Thyroid gland (tissue), 4 donors: Measurements from ENCODE around the gene PPP3CA. TPM values are rescaled to one million over a fixed set of nuclear protein-coding genes. Genes with fewer than 3 reads are reported as not detected.

Experiments used
- DNase-seq, 2 donors: peaks; one replicate each; pipeline ENCODE4 v3.0.0-alpha.2; 2019
- H3K27ac ChIP-seq, 3 donors: fragments of 200-600 bp; sonication (generic); 1 replicate in 2 of 3; 2 replicates in 1 of 3; pipeline ENCODE4 v1.5.1; 2016 to 2019; ENCODE audit warnings: mild to moderate bottlenecking in 1 of 3, moderate library complexity in 1 of 3
- H3K27me3 ChIP-seq: fragments of 200-600 bp; sonication (generic); one replicate; pipeline ENCODE4 v1.5.1; 2019
- H3K36me3 ChIP-seq, 2 donors: fragments of 200-600 bp; sonication (generic); one replicate each; pipeline ENCODE4 v1.5.1; 2016 to 2019
- H3K4me1 ChIP-seq, 2 donors: fragments of 200-600 bp; sonication (generic); one replicate each; pipeline ENCODE4 v1.5.1; 2017 to 2019
- H3K4me3 ChIP-seq, 3 donors: fragments of 200-600 bp; sonication (generic); replicated peaks in 1 of 3; 1 replicate in 2 of 3; 2 replicates in 1 of 3; pipeline ENCODE4 v1.5.1; 2016; ENCODE audit warnings: mild to moderate bottlenecking in 1 of 3
- H3K9me3 ChIP-seq: fragments of 200-600 bp; sonication (generic); one replicate; pipeline ENCODE4 v1.5.1; 2017
- POLR2A ChIP-seq, 2 donors: fragments of 450-650 bp; IDR thresholded peaks; one replicate each; pipeline ENCODE4 v1.6.1; 2017; ENCODE audit warnings: antibody characterized with exemption in 2 of 2, mild to moderate bottlenecking in 2 of 2, moderate library complexity in 1 of 2
- WGBS, 2 donors: methylation state at CpG; one replicate each; pipeline ENCODE4 v1.1.5; 2017; 5-methylcytosine and 5-hydroxymethylcytosine counted together
- intact Hi-C: fragments of 100-400 bp; cut with DNase I; formaldehyde crosslinking; loops from one replicate; pipeline ENCODE4 v1.15.1; 2023
- total RNA-seq, 4 donors: library from RNA; depleted of rRNA; stranded (reverse); fragments of >200 nt; gene quantifications; one replicate each; pipeline ENCODE4 v1.2.3, GENCODE V29; 2016
- TF ChIP-seq, protein P1 (sequence below), 6 experiments: fragments of 200-600 bp in 3 of 6; fragments of 450-650 bp in 3 of 6; sonication (generic) in 3 of 6; IDR thresholded peaks; one replicate each; pipeline ENCODE4 v1.5.1; 2016 to 2019; ENCODE audit warnings: antibody characterized with exemption in 6 of 6, mild to moderate bottlenecking in 2 of 6, inconsistent platforms in 1 of 6, moderate library complexity in 1 of 6

The PPP3CA gene
- total RNA-seq, 4 donors from 2014 or later: 31.6 to 45.8 (median 34.4) TPM

DNA sequence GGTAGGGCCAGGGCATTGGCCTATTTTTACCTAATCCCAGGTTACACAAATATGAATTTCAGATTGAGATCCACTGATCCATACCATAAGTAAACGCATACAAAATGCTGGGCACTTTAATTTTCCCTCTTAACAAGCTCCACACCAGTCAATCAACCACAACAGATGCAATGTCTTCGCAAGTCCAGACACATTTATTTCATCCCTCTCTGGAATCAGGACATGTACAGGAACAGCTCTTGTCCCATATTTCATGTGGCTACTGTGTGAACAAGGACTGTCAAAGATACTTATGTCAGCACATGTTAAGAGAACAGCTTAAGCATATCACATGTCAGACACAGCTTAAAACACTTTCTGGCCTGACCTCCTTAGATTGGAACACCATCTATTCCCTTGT, 145.9 kb downstream of the PPP3CA start:
- no peaks in the 10 kb centered on the region for H3K9me3 ChIP-seq
- intact Hi-C loops: no loop called here
- H3K4me3 ChIP-seq: no peak overlapping the region
- DNase-seq: no peak
- WGBS, 2 donors: 44 to 73% methylated on average over 2 of the region's 2 CpGs
- no peaks in the 10 kb centered on the region for H3K27me3 ChIP-seq
- H3K4me1 ChIP-seq: peaks cover 26 to 47% of the 10 kb centered on the region in 2 donors
- H3K27ac ChIP-seq: no peak overlapping the region
- no peak for TF ChIP-seq POLR2A (IDR thresholded peaks at IDR 0.05)
- TF ChIP-seq, protein P1, sequence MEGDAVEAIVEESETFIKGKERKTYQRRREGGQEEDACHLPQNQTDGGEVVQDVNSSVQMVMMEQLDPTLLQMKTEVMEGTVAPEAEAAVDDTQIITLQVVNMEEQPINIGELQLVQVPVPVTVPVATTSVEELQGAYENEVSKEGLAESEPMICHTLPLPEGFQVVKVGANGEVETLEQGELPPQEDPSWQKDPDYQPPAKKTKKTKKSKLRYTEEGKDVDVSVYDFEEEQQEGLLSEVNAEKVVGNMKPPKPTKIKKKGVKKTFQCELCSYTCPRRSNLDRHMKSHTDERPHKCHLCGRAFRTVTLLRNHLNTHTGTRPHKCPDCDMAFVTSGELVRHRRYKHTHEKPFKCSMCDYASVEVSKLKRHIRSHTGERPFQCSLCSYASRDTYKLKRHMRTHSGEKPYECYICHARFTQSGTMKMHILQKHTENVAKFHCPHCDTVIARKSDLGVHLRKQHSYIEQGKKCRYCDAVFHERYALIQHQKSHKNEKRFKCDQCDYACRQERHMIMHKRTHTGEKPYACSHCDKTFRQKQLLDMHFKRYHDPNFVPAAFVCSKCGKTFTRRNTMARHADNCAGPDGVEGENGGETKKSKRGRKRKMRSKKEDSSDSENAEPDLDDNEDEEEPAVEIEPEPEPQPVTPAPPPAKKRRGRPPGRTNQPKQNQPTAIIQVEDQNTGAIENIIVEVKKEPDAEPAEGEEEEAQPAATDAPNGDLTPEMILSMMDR (IDR thresholded peaks at IDR 0.05): no peak
- H3K36me3 ChIP-seq: no peaks in the 10 kb centered on the region

DNA sequence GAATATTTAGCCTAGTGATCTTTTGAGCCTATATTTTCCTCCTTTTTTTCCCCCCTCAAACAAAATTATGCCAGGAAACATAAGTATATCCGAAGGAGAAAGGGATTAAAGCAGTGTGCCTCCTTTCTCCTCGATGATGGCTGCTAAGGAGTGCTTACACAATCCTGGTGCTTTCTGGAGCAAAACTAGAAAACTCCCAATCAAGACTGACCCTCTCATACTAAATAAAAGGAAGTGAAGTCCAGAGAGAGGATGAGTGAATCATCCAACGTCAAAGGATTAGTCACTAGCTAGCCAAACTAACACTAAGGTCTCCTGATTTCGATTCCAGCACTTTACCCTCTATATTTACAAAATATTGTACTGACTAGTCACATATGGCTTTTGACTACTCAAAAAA, 146.8 kb downstream of the PPP3CA start:
- intact Hi-C loops: no loop called here
- H3K4me3 ChIP-seq: no peak overlapping the region
- peaks cover 26 to 47% of the 10 kb centered on the region in 2 donors for H3K4me1 ChIP-seq
- H3K9me3 ChIP-seq: no peaks in the 10 kb centered on the region
- 30 to 33% methylated on average over 4 of the region's 4 CpGs for WGBS, 2 donors
- no peaks in the 10 kb centered on the region for H3K27me3 ChIP-seq
- DNase-seq: no peak
- H3K36me3 ChIP-seq: no peaks in the 10 kb centered on the region
- H3K27ac ChIP-seq: peak overlapping the region; percentile 45 to 63 (median 47)
- TF ChIP-seq, protein P1 (IDR thresholded peaks at IDR 0.05): no peak
- no peak for TF ChIP-seq POLR2A (IDR thresholded peaks at IDR 0.05)

DNA sequence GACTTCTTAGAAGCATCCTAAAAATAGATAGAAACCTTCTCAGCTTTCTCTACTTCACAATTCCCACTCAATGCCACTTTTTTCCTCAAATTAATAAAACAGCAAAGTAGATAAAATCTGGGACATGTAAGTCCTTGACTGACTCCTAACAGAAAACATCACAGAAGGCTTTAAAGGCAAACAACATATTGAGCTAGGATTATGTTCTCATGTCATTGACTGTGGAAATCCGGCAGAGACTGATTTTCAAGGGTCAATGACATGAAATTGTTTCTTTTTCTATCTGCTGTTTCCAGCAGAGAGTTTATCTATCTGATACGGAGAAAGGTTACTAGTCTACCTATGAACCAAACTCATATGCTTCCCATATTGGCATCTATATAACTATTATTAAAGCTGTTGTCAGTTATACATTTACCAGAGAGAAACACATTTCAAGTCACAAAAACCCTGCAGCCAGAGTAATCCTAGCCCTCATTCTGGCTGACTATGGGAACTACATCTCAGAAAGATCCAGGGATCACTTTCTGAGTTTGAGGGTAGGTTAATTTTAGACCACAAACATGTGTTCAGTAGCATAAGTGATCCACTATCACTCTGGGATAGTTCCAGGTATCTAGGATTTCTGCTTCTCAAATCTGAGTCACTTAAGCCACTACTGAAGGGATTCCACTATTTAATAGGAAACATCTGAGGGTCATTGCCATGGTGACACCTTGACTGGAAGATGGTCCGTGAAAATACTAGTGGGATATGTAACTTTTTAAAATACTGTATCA, 147.6 kb downstream of the PPP3CA start:
- H3K27me3 ChIP-seq: no peaks in the 10 kb centered on the region
- H3K27ac ChIP-seq: peak overlapping the region; percentile 45 to 63 (median 47)
- H3K9me3 ChIP-seq: no peaks in the 10 kb centered on the region
- H3K36me3 ChIP-seq: no peaks in the 10 kb centered on the region
- WGBS, 2 donors: 56 to 65% methylated on average over 3 of the region's 3 CpGs
- H3K4me3 ChIP-seq: no peak overlapping the region
- intact Hi-C loops: loop anchor here (10.0 kb wide), 1 partner anchor 145 kb away; the partner anchor contains the start of gene PPP3CA
- no peak for DNase-seq
- TF ChIP-seq, protein P1 (IDR thresholded peaks at IDR 0.05): no peak
- TF ChIP-seq POLR2A (IDR thresholded peaks at IDR 0.05): no peak
- H3K4me1 ChIP-seq: peaks cover 26 to 47% of the 10 kb centered on the region in 2 donors

DNA sequence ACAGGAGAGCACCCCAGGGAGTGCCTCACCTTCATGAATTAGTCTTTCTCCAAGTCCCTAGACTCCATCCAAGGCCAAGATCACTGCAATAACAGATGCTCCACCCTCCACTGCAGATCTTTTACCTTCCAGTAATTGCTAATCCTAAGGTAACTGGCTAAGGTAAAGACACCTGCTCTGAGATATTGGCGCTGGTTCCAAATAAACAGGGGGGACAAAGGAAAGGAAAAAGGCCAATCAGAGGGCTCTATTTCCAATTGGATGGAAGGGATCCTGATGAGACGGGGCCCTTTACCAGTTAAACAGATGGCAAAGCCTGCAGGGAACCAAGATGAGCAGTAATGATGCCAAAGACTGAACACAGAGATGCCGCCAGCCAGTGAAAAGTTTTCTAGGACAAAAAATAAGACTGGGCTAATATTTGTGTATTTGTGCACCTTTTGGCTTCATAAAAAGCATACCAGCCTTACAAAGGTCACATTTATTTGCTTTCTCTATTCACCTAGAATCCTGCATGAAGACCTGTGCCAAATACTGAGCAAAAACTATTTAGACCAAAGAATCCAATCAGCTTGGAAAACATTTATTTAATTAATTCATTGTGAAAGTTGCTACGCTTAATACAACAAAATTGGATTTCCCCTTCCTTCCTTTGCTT, 148.5 kb downstream of the PPP3CA start:
- no peak for TF ChIP-seq POLR2A (IDR thresholded peaks at IDR 0.05)
- TF ChIP-seq, protein P1 (IDR thresholded peaks at IDR 0.05): no peak
- 65 to 67% methylated on average over 4 of the region's 4 CpGs for WGBS, 2 donors
- Histone ChIP-seq H3K27me3 (no peaks in the 10 kb centered on the region), H3K4me3 (no peak overlapping the region), H3K27ac (peak overlapping the region; percentile 45 to 63 (median 47)), H3K4me1 (peaks cover 26 to 47% of the 10 kb centered on the region in 2 donors), H3K9me3 (no peaks in the 10 kb centered on the region), H3K36me3 (no peaks in the 10 kb centered on the region)
- no peak for DNase-seq
- intact Hi-C loops: loop anchor here (10.0 kb wide), 1 partner anchor 146 kb away; the partner anchor contains the start of gene PPP3CA

DNA sequence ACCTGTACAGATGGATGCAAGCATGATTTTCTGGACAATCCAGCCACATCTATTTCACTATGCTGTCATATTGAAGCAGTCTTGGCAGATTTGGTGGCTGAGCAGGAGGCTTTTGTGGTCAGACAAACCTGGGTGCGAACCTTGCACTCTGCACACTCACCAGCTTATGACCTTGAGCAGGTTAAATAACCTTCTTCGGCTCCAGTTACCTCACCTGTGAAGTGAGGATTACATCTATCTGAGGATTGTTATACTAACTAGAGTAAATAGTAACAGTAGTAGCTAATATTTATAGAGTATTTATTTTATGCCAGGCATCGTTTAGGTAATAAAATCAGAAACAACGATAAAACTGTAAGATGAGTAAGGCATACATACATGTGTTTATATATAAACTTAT, 150.0 kb downstream of the PPP3CA start:
- Histone ChIP-seq H3K27me3 (no peaks in the 10 kb centered on the region), H3K36me3 (no peaks in the 10 kb centered on the region), H3K4me3 (no peak overlapping the region), H3K4me1 (peaks cover 26 to 48% of the 10 kb centered on the region in 2 donors), H3K27ac (peak overlapping the region; percentile 36 to 63 (median 47)), H3K9me3 (no peaks in the 10 kb centered on the region)
- WGBS, 2 donors: 87% methylated on average over 4 of the region's 4 CpGs
- no peak for TF ChIP-seq POLR2A (IDR thresholded peaks at IDR 0.05)
- TF ChIP-seq, protein P1 (IDR thresholded peaks at IDR 0.05): no peak
- intact Hi-C loops: loop anchor here (10.0 kb wide), 1 partner anchor 147 kb away; the partner anchor contains the start of gene PPP3CA
- DNase-seq: no peak
